Effector CD8-positive, alpha-beta T cell (primary cell): ENCODE measurements around the gene HMGB4.

Experiments used
- DNase-seq: peaks from one replicate; lab custom pipeline; 2025; lab: John Stamatoyannopoulos, UW

Gene HMGB4

GRCh38 chr1:33848205-33848937 is 15.5 kb upstream of the HMGB4 start:
- no peak for DNase-seq

DNA sequence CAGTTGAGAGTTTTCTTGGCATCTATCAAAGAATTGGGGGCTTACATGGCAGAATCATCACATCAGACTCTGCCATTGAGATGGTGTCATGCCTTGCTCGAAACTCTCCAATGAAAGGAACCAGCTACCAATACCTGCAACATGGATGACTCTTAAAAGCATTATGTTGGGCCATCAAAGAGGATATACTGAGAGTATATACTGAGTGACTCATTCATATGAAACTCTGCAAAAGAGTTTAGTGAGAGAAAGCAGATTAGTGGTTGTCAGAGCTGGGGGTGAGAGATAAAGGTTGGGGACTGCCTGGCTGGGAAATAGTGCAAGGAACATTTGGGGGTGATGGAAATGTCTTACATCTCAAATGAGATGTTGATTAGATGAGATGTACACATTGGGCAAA is 14.7 kb upstream of the HMGB4 start:
- DNase-seq, result no peak

- no peak for DNase-seq
Observed at GRCh38 chr1:33850481-33850880, 13.4 kb upstream of the HMGB4 start.

- DNase-seq, result no peak
Observed at GRCh38 chr1:33852711-33853110, 11.2 kb upstream of the HMGB4 start.

- no peak for DNase-seq
Observed at GRCh38 chr1:33853431-33853830, 10.4 kb upstream of the HMGB4 start.

DNA sequence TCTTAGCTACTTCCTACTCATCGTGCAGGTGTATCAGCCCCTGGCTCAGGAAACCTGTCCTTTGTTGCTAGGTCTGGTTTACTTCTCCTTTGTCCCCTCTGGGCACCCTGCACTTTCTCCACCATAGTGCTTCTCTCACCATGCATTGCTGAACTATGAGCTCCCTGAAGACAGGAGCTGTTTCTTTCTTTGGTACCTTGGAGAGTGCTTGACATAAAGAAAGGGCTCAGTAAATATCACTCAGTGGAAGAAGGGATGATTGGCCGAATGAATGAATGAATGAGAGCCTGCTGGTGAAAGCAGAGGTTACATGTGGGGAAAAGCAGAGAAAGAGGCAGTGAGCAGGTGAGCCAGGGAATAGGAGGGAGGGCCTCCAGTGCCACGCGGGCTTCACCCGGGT is 9.8 kb upstream of the HMGB4 start:
- no peak for DNase-seq

DNA sequence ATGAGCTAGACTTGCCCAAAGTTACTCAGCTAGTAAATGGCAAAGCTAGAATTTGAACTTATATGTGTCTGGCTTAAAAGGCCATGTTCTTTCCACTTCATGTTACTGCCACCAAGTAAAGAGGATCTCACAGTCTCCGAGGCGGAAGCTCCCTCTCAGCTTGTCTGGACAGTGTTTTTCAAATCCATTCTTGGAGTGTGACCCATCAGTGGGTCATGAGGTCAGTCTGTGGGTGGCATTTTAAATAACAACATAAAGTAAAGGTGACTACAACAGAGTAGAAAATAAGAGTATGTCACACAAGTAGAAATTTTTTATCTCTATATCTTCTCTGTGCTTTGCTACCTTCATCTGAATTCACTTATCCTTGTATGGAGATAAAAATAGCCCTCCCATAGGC is 3.2 kb upstream of the HMGB4 start:
- no peak for DNase-seq

GRCh38 chr1:33864460-33865389 is 846 bp downstream of the HMGB4 start:
- DNase-seq, result no peak

GRCh38 chr1:33866281-33866680 is 2.4 kb downstream of the HMGB4 start:
- DNase-seq, result no peak

- no peak for DNase-seq
Observed at GRCh38 chr1:33867684-33868083, 3.8 kb downstream of the HMGB4 start.

DNA sequence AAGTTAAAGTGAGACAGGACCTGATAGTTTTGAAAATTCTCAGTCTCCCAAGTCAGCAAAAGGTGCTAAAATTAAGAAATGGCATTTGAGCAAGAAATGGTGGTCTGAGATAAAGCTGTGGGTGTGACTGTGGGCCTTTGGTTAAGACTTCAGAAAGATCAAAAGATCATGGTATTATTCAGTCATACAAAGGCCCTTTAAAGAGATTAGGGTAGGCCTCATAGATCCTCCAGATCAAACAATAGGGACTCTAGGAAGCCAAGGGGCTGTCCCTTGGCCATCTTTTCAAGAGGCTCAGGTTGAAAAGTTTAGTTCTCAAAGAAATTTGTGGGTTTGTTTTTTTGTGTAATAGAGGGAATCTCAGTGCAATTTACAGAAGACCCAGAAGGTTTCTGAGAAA is 8.4 kb downstream of the HMGB4 start:
- no peak for DNase-seq

DNA sequence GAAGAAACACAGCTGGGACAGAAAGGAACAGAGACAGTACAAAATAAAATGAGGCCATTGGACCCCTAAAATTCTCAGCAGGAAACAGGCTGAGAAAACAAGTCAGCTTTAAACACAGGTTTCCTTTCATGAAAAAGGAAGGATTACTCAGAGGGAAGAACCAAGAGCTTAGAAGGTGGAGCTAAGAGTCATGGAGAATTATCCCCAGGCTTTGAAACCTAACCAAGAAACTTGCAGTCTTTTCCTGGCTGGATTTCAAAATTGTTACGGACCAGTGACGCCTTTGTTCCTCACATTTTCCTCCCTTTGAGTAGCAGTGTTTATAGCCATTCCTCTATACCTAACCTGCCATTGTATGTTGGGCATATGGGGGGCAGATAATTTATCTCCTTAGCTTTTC is 8.8 kb downstream of the HMGB4 start:
- no peak for DNase-seq

DNA sequence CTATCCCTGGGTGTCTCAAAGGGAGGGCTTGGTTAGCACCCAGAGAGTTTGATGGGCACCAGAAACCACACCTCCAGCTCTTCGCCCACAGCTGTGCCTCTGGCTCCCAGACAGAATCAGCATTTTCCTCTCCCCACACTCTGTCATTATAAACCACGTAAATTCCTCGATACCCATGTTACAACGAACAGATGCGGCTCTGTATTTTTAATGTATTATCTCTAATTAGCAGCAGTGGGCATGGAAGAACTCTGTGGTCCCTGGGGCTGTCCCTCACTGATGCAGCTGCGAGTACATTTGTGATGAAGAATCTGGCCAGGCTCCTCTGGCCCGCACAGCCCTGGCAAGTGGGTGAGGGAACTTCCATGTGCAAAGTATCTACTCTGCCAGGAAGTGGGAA is 10.8 kb downstream of the HMGB4 start:
- no peak for DNase-seq

DNA sequence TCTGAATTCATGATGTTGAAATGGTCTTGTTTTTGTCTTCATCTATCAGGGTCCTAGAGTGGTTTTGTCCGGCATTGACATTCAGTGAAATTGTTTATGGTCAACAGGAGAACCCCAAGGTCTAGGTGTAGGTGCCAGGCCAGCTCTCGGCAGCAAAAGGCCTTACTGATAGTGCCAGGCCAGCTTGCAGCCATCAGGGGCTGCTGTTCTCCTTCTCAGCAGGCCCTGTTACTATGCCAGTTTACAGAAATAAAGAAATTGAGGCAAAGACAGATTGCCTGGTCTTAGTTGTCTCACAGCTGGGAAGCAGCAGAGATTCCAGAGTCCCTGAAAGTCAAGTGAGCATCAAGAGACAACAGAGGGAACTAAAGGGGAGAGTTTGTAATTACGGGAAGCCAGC is 12.0 kb downstream of the HMGB4 start:
- no peak for DNase-seq

DNA sequence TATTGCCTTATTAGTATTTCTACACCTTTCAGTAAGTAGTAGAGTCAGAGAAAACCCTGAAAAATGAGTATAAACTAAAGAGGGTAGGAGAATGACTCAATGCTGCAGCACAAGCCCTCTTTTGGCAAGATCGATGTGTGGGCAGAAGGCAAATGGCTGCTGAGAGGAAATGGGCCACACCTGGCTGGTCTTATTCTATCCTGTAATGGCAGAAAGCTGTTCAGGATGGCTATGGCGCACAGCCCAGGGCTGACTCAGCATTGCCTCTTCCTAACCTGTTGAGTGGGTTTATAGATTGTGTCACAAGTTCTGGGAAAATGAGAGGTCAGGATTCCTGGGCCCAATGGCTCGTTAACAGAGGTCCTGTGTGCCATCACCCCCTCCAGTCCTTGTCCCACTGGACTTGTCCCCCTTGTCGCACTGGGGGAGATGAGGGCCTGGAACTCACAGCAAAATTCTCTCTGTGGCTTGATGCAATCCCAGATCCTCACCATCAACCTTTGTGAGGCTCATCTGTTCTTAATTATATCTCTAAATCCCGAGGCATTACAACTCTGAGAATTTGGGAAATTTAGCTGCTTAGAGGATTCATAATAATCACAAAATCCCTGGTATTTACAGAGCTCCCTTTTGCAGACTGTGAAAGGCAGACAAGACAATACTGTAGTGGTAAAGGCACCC is 13.2 kb downstream of the HMGB4 start:
- no peak for DNase-seq

GRCh38 chr1:33878392-33878791 is 14.5 kb downstream of the HMGB4 start:
- no peak for DNase-seq

DNA sequence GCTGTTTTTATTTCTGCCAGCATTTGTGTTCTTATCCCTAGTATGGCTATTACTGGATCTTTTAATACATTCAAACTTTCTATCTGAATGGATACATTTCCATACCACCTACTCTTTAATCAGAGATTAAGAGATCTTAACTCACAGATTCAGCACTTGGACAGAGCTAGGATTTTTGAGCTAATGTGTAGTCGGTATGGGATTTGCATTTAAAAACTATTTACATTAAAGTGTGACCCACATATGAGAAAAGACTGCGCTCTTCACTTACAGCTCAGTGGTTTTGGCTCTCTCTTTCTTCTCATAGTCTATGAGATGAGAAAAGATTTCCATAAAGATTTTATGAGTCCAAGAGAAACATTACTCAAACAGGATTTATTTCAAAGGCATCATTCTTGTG is 16.4 kb downstream of the HMGB4 start:
- no peak for DNase-seq

DNA sequence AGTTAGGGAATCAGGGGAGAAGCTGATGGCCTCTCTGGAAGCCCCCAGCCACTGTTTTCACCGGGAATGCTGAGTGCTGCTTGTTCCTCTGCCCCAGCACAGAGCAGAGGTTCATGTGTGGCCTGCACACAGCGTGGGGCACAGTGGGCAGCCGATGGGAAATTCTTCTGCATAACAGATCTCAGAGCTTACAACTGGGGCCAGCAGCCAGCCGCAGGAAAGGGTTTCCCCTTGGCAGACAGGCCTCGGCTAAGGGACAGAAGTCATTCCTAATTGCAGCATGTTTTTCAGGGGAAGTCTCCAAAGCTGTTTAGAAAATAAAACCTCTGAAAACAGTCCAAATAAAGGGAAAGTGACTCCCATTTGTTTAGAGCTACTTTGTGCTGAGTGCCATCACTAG is 22.6 kb downstream of the HMGB4 start:
- DNase-seq, result no peak

DNA sequence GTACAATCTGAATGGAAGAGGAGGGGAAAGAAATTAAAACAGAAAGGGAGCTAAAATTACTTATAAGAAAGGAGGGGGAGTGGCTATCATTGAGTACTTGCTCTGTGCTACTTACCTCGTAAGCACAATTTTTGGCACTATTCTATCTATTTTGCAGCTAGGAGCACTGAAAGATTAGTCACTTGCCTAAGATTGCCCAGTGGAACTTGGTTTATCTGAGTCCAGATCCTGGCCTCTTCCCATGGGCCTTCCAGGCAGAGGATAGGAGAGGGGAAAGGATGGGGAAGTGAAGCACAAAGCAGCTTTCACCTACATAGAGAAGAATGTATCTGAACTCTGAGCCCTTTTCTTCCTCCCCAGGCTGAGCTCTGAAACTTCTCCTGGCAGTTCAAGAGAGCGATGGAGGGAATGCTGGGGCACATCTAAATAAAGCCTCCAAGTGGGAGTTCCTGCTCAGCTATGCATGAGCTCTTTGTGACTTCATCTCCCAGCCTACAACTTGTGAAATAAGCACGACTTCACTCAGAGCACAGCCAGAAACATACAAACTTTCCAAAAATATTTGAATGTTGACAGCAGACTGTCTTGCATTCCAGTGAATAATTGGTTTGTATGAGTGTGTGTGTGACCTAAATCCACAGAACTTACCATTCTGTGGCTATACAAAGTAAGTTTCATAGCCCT is 29.4 kb downstream of the HMGB4 start:
- no peak for DNase-seq

DNA sequence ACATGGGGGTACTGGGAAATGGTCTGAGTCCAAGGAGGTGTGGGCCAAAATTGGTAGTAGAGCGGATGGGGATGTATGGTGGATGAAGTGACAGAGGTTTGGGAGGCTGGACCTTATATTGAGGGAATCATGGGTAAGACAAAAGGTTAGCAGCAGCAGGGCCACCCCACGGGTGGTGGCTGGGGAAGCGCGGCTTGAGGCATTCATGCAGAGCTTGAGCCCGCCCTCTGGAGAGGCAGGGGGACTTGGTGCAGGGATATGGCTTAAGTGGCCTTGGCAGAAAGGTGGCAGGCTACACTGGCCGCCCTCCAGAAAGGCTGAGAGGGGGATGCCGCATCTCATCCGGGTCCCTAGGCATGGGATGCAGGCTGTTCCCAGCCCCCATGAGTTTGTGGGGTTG is 31.5 kb downstream of the HMGB4 start:
- no peak for DNase-seq

- DNase-seq, result no peak
Observed at GRCh38 chr1:33895976-33896375, 32.1 kb downstream of the HMGB4 start.

GRCh38 chr1:33897092-33897725 is 33.3 kb downstream of the HMGB4 start:
- no peak for DNase-seq
